Measurements from ENCODE around the gene ACY1. TPM values are rescaled to one million over a fixed set of nuclear protein-coding genes. Genes with fewer than 3 reads are reported as not detected.
"Not testable (repeated sequence)": the region's sequence is repeated elsewhere in the genome, so short reads cannot be mapped to it uniquely, and the experiment has no call there.

Gene ACY1
- total RNA-seq, 1 donor from 2014 or later: 58.0 TPM

GRCh38 chr3:52023860-52024764, 40.8 kb downstream of the ACY1 start:
- no peak overlapping the region for H3K4me3 Mint-ChIP-seq
- peaks cover 5% of the 10 kb centered on the region for H3K27me3 Mint-ChIP-seq (ENCODE audit: insufficient read depth)
- H3K27ac Mint-ChIP-seq: no peak overlapping the region
- H3K36me3 Mint-ChIP-seq (ENCODE audit: low read depth): no peaks in the 10 kb centered on the region
- DNase-seq (ENCODE audit: low spot score): no peak
- no peaks in the 10 kb centered on the region for H3K9me3 Mint-ChIP-seq
- intact Hi-C loops (cut with micrococcal nuclease): no loop called here
- H3K4me1 Mint-ChIP-seq (ENCODE audit: low read depth): no peaks in the 10 kb centered on the region

GRCh38 chr3:52024765-52025452, 41.6 kb downstream of the ACY1 start:
- H3K4me3 Mint-ChIP-seq: no peak overlapping the region
- no peaks in the 10 kb centered on the region for H3K4me1 Mint-ChIP-seq (ENCODE audit: low read depth)
- intact Hi-C loops (cut with micrococcal nuclease): no loop called here
- no peaks in the 10 kb centered on the region for H3K9me3 Mint-ChIP-seq
- no peak for DNase-seq (ENCODE audit: low spot score)
- peaks cover 5% of the 10 kb centered on the region for H3K27me3 Mint-ChIP-seq (ENCODE audit: insufficient read depth)
- no peaks in the 10 kb centered on the region for H3K36me3 Mint-ChIP-seq (ENCODE audit: low read depth)
- no peak overlapping the region for H3K27ac Mint-ChIP-seq

GRCh38 chr3:52025453-52025852, 42.1 kb downstream of the ACY1 start:
- intact Hi-C loops (cut with micrococcal nuclease): no loop called here
- H3K4me1 Mint-ChIP-seq (ENCODE audit: low read depth): no peaks in the 10 kb centered on the region
- no peak for DNase-seq (ENCODE audit: low spot score)
- no peaks in the 10 kb centered on the region for H3K9me3 Mint-ChIP-seq
- no peak overlapping the region for H3K4me3 Mint-ChIP-seq
- peaks cover 5% of the 10 kb centered on the region for H3K27me3 Mint-ChIP-seq (ENCODE audit: insufficient read depth)
- H3K27ac Mint-ChIP-seq: no peak overlapping the region
- no peaks in the 10 kb centered on the region for H3K36me3 Mint-ChIP-seq (ENCODE audit: low read depth)

GRCh38 chr3:52026041-52026440, 42.7 kb downstream of the ACY1 start:
- H3K4me1 Mint-ChIP-seq (ENCODE audit: low read depth): no peaks in the 10 kb centered on the region
- H3K9me3 Mint-ChIP-seq: no peaks in the 10 kb centered on the region
- peaks cover 5% of the 10 kb centered on the region for H3K27me3 Mint-ChIP-seq (ENCODE audit: insufficient read depth)
- no peak overlapping the region for H3K27ac Mint-ChIP-seq
- no peak overlapping the region for H3K4me3 Mint-ChIP-seq
- no peaks in the 10 kb centered on the region for H3K36me3 Mint-ChIP-seq (ENCODE audit: low read depth)
- DNase-seq (ENCODE audit: low spot score): no peak
- intact Hi-C loops (cut with micrococcal nuclease): no loop called here

GRCh38 chr3:52028572-52028971, 45.2 kb downstream of the ACY1 start:
- Mint-ChIP-seq H3K36me3 (ENCODE audit: low read depth) (no peaks in the 10 kb centered on the region), H3K27ac (no peak overlapping the region), H3K4me1 (ENCODE audit: low read depth) (no peaks in the 10 kb centered on the region), H3K9me3 (no peaks in the 10 kb centered on the region), H3K4me3 (no peak overlapping the region), H3K27me3 (ENCODE audit: insufficient read depth) (peaks cover 5% of the 10 kb centered on the region)
- no peak for DNase-seq (ENCODE audit: low spot score)
- intact Hi-C loops (cut with micrococcal nuclease): no loop called here

- H3K4me3 Mint-ChIP-seq: no peak overlapping the region
- intact Hi-C loops (cut with micrococcal nuclease): no loop called here
- no peaks in the 10 kb centered on the region for H3K36me3 Mint-ChIP-seq (ENCODE audit: low read depth)
- DNase-seq (ENCODE audit: low spot score): no peak
- no peak overlapping the region for H3K27ac Mint-ChIP-seq
- H3K27me3 Mint-ChIP-seq (ENCODE audit: insufficient read depth): peaks cover 5% of the 10 kb centered on the region
- H3K4me1 Mint-ChIP-seq (ENCODE audit: low read depth): no peaks in the 10 kb centered on the region
- no peaks in the 10 kb centered on the region for H3K9me3 Mint-ChIP-seq
Observed at GRCh38 chr3:52029053-52029452, 45.7 kb downstream of the ACY1 start.

GRCh38 chr3:52029535-52029934, 46.2 kb downstream of the ACY1 start:
- H3K4me3 Mint-ChIP-seq: no peak overlapping the region

GRCh38 chr3:52030714-52031310, 47.5 kb downstream of the ACY1 start:
- H3K4me3 Mint-ChIP-seq: no peak overlapping the region
- intact Hi-C loops (cut with micrococcal nuclease): no loop called here
- H3K4me1 Mint-ChIP-seq (ENCODE audit: low read depth): no peaks in the 10 kb centered on the region
- H3K36me3 Mint-ChIP-seq (ENCODE audit: low read depth): no peaks in the 10 kb centered on the region
- peaks cover 2% of the 10 kb centered on the region for H3K27me3 Mint-ChIP-seq (ENCODE audit: insufficient read depth)
- no peak overlapping the region for H3K27ac Mint-ChIP-seq
- DNase-seq (ENCODE audit: low spot score): no peak
- H3K9me3 Mint-ChIP-seq: no peaks in the 10 kb centered on the region

More at GRCh38 chr3:52029535-52029934, 46.2 kb downstream of the ACY1 start:
- DNase-seq (ENCODE audit: low spot score): no peak
- Mint-ChIP-seq H3K9me3 (no peaks in the 10 kb centered on the region), H3K4me1 (ENCODE audit: low read depth) (no peaks in the 10 kb centered on the region), H3K36me3 (ENCODE audit: low read depth) (no peaks in the 10 kb centered on the region), H3K27me3 (ENCODE audit: insufficient read depth) (peaks cover 4% of the 10 kb centered on the region), H3K27ac (no peak overlapping the region)
- intact Hi-C loops (cut with micrococcal nuclease): no loop called here

- intact Hi-C loops (cut with micrococcal nuclease): no loop called here
- Mint-ChIP-seq H3K9me3 (no peaks in the 10 kb centered on the region), H3K36me3 (ENCODE audit: low read depth) (no peaks in the 10 kb centered on the region), H3K27ac (no peak overlapping the region), H3K4me3 (no peak overlapping the region), H3K27me3 (ENCODE audit: insufficient read depth) (no peaks in the 10 kb centered on the region), H3K4me1 (ENCODE audit: low read depth) (no peaks in the 10 kb centered on the region)
- no peak for DNase-seq (ENCODE audit: low spot score)
Observed at GRCh38 chr3:52031896-52032295, 48.6 kb downstream of the ACY1 start.

- no peak overlapping the region for H3K4me3 Mint-ChIP-seq
- no peak for DNase-seq (ENCODE audit: low spot score)
- H3K4me1 Mint-ChIP-seq (ENCODE audit: low read depth): no peaks in the 10 kb centered on the region
- no peaks in the 10 kb centered on the region for H3K9me3 Mint-ChIP-seq
- no peak overlapping the region for H3K27ac Mint-ChIP-seq
- H3K27me3 Mint-ChIP-seq (ENCODE audit: insufficient read depth): no peaks in the 10 kb centered on the region
- intact Hi-C loops (cut with micrococcal nuclease): no loop called here
- H3K36me3 Mint-ChIP-seq (ENCODE audit: low read depth): no peaks in the 10 kb centered on the region
Observed at GRCh38 chr3:52032702-52033408, 49.5 kb downstream of the ACY1 start.

GRCh38 chr3:52033748-52034147, 50.4 kb downstream of the ACY1 start:
- H3K36me3 Mint-ChIP-seq (ENCODE audit: low read depth); H3K27ac Mint-ChIP-seq; intact Hi-C loops (cut with micrococcal nuclease); H3K4me1 Mint-ChIP-seq (ENCODE audit: low read depth); H3K9me3 Mint-ChIP-seq; DNase-seq (ENCODE audit: low spot score); H3K4me3 Mint-ChIP-seq; H3K27me3 Mint-ChIP-seq (ENCODE audit: insufficient read depth): not testable (repeated sequence)

GRCh38 chr3:52034212-52034611, 50.9 kb downstream of the ACY1 start:
- intact Hi-C loops (cut with micrococcal nuclease): no loop called here
- H3K4me1 Mint-ChIP-seq (ENCODE audit: low read depth): no peaks in the 10 kb centered on the region
- no peak overlapping the region for H3K4me3 Mint-ChIP-seq
- no peak for DNase-seq (ENCODE audit: low spot score)
- no peaks in the 10 kb centered on the region for H3K27me3 Mint-ChIP-seq (ENCODE audit: insufficient read depth)
- H3K9me3 Mint-ChIP-seq: no peaks in the 10 kb centered on the region
- H3K27ac Mint-ChIP-seq: peak overlapping the region; percentile 31
- H3K36me3 Mint-ChIP-seq (ENCODE audit: low read depth): no peaks in the 10 kb centered on the region

All from activated T-helper 1 cell treated with anti-CD3 and anti-CD28 coated beads, Interleukin-12 subunit alpha, Interleukin-12 subunit beta, Interleukin-2, Interleukin-4 antibody, amounts not matched to agents 30 ng/mL and 10 ng/mL and 1 ng/mL, durations not matched to agents 14 hours and 24 hours and 36 hours (primary cell).